ENCODE data around the gene XIRP1.

The XIRP1 gene

GRCh38 chr3:39136533-39137434, 55.6 kb downstream of the XIRP1 start:
- Histone ChIP-seq H3K9me3 (ENCODE audit: insufficient read depth, low read length, severe bottlenecking) (no peaks in the 10 kb centered on the region), H3K4me1 (ENCODE audit: insufficient read depth, low read length) (no peaks in the 10 kb centered on the region), H3K4me2 (ENCODE audit: insufficient read depth, low read length) (no peak overlapping the region), H3K27ac (ENCODE audit: low read length) (no peak overlapping the region), H3K79me2 (ENCODE audit: insufficient read depth, low read length) (no peaks in the 10 kb centered on the region), H4K20me1 (ENCODE audit: insufficient read depth, low read length) (no peaks in the 10 kb centered on the region), H3K36me3 (ENCODE audit: insufficient read depth, low read length) (no peaks in the 10 kb centered on the region), H3K27me3 (ENCODE audit: insufficient read depth, low read length, poor library complexity) (no peaks in the 10 kb centered on the region), H3K9ac (ENCODE audit: low read depth, low read length) (no peak overlapping the region), H3K4me3 (ENCODE audit: low read depth in 1 of 2, low read length in 2 of 2) (no peak overlapping the region), H2AFZ (ENCODE audit: low read depth, low read length) (no peak overlapping the region)
- ATAC-seq (ENCODE audit: insufficient read depth, low read depth) (no peak), DNase-seq (no peak)
- TF ChIP-seq CTCF (IDR thresholded peaks at IDR 0.05; ENCODE audit: borderline replicate concordance, extremely low read depth, low read length, poor library complexity, severe bottlenecking): no peak
- no peak for TF ChIP-seq EZH2 (IDR thresholded peaks at IDR 0.05; ENCODE audit: borderline replicate concordance, low read depth, low read length, severe bottlenecking)

- DNase-seq: no peak
- H3K27ac ChIP-seq (ENCODE audit: low read length): no peak overlapping the region
- no peak overlapping the region for H3K9ac ChIP-seq (ENCODE audit: low read depth, low read length)
- H3K4me2 ChIP-seq (ENCODE audit: insufficient read depth, low read length): no peak overlapping the region
- H3K79me2 ChIP-seq (ENCODE audit: insufficient read depth, low read length): no peaks in the 10 kb centered on the region
- H2AFZ ChIP-seq (ENCODE audit: low read depth, low read length): no peak overlapping the region
- no peak for TF ChIP-seq CTCF (IDR thresholded peaks at IDR 0.05; ENCODE audit: borderline replicate concordance, extremely low read depth, low read length, poor library complexity, severe bottlenecking)
- no peak for TF ChIP-seq EZH2 (IDR thresholded peaks at IDR 0.05; ENCODE audit: borderline replicate concordance, low read depth, low read length, severe bottlenecking)
- no peaks in the 10 kb centered on the region for H3K9me3 ChIP-seq (ENCODE audit: insufficient read depth, low read length, severe bottlenecking)
- no peaks in the 10 kb centered on the region for H4K20me1 ChIP-seq (ENCODE audit: insufficient read depth, low read length)
- H3K27me3 ChIP-seq (ENCODE audit: insufficient read depth, low read length, poor library complexity): no peaks in the 10 kb centered on the region
- H3K36me3 ChIP-seq (ENCODE audit: insufficient read depth, low read length): no peaks in the 10 kb centered on the region
- no peaks in the 10 kb centered on the region for H3K4me1 ChIP-seq (ENCODE audit: insufficient read depth, low read length)
- ATAC-seq (ENCODE audit: insufficient read depth, low read depth): no peak
- H3K4me3 ChIP-seq (ENCODE audit: low read depth in 1 of 2, low read length in 2 of 2): no peak overlapping the region
These were observed 57.1 kb downstream of the XIRP1 start for GRCh38 chr3:39135170-39135805.

GRCh38 chr3:39134305-39134704, 58.1 kb downstream of the XIRP1 start:
- Histone ChIP-seq H3K9me3 (ENCODE audit: insufficient read depth, low read length, severe bottlenecking) (no peaks in the 10 kb centered on the region), H2AFZ (ENCODE audit: low read depth, low read length) (no peak overlapping the region), H3K27ac (ENCODE audit: low read length) (no peak overlapping the region), H4K20me1 (ENCODE audit: insufficient read depth, low read length) (no peaks in the 10 kb centered on the region), H3K4me2 (ENCODE audit: insufficient read depth, low read length) (no peak overlapping the region), H3K27me3 (ENCODE audit: insufficient read depth, low read length, poor library complexity) (no peaks in the 10 kb centered on the region), H3K9ac (ENCODE audit: low read depth, low read length) (no peak overlapping the region), H3K4me3 (ENCODE audit: low read depth in 1 of 2, low read length in 2 of 2) (no peak overlapping the region), H3K79me2 (ENCODE audit: insufficient read depth, low read length) (no peaks in the 10 kb centered on the region), H3K36me3 (ENCODE audit: insufficient read depth, low read length) (no peaks in the 10 kb centered on the region), H3K4me1 (ENCODE audit: insufficient read depth, low read length) (no peaks in the 10 kb centered on the region)
- TF ChIP-seq EZH2 (IDR thresholded peaks at IDR 0.05; ENCODE audit: borderline replicate concordance, low read depth, low read length, severe bottlenecking) (no peak), CTCF (IDR thresholded peaks at IDR 0.05; ENCODE audit: borderline replicate concordance, extremely low read depth, low read length, poor library complexity, severe bottlenecking) (no peak)
- ATAC-seq (ENCODE audit: insufficient read depth, low read depth): no peak
- no peak for DNase-seq

Measured in DND-41 (cell line).